ENCODE data around the gene ZNF48.

ZNF48 gene

DNA sequence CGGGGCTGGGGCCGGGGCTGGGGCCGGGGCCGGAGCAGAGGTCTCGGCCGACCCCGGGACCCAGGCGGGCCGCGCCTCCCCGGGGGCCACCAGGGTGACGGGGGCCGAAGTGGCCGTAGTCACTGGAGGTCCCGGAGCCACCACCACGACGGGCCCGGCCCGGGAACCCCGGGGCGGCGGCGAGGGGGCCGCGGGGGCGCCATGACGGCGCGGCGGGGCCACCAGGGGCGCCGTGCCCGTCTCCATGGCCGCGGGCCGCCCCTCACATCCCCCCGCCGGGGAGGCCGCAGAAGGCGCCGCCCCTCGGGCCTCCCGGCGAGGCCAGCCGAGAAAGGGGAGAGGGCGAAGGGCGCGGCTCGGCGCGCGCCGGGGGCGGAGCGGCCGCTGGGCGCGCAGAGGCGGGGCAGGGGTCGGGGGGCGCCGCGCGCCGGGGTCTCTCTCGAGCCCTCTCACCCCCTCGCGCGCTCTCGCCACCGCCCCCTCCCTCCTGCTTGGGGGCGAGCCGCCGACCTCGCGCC lies 25.2 kb upstream of the ZNF48 start:
- DNase-seq = no peak
- Histone ChIP-seq H3K4me1 (ENCODE audit: control insufficient read depth, insufficient read depth, low read length, poor library complexity, severe bottlenecking) (peaks cover 27% of the 10 kb centered on the region), H3K4me3 (ENCODE audit: insufficient read depth, low read depth, low read length, poor library complexity, severe bottlenecking) (peak overlapping the region; percentile 73)

DNA sequence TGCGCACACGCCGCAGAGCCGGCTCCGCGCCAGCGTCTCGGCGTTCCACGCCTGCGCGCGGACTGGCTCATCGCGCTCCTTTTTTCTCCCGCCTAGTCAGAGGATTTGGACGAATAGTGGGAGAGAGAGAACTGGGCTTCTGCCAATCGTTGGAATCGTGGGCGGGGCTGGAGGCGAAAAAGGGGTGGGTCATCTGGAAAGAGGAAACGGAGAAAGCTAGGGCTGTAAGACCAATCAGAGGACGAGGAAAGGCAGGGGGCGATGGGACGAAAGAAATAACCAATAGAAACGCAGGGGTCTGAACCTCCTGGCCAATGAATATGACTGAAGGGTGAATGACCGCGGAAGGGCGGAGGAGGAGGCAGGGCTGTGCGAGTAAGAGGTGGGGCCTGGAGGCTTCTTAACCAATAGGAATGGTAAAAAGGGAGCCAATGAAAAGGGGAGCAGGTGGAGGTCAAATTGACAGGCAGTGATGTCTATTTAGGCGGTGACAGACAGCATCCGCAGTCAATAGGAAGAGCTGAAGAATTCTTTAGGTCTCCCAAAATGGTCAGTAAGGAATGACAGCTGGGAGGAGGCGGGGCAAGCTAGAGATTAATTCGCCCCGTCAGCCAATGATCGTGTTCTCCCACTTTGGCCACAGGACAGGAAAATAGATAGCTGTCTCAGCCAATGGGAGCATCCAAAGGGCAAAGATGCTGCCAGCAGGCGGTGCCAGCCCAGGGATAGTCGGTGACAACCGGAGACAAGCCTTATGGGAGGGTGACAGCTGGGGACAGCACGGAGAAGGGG lies 24.6 kb upstream of the ZNF48 start, which contains the start of gene TBC1D10B:
Gene TBC1D10B (minus strand): TSS at position 39 of the 792 bp plus-strand sequence. CDS start 311 bp downstream, outside the sequence.
- Histone ChIP-seq H3K4me3 (ENCODE audit: insufficient read depth, low read depth, low read length, poor library complexity, severe bottlenecking) (peak within 1 kb of the TSS; percentile 73), H3K27ac (ENCODE audit: insufficient read depth, low read length, poor library complexity, severe bottlenecking) (peak within 1 kb of the TSS; percentile 65), H3K36me3 (ENCODE audit: control insufficient read depth, insufficient read depth, low read length) (peaks cover under 1% of the 10 kb centered on the region), H3K27me3 (replicated peaks; ENCODE audit: control insufficient read depth, insufficient read depth, low read length, poor library complexity, severe bottlenecking) (no peaks in the 10 kb centered on the region), H3K9me3 (ENCODE audit: control insufficient read depth, low read length) (no peaks in the 10 kb centered on the region), H3K4me1 (ENCODE audit: control insufficient read depth, insufficient read depth, low read length, poor library complexity, severe bottlenecking) (peaks cover 27% of the 10 kb centered on the region)
- peak; percentile 99 to 100 (median 99) for DNase-seq

More for the DNA sequence above, 25.2 kb upstream of the ZNF48 start:
- Histone ChIP-seq H3K27me3 (replicated peaks; ENCODE audit: control insufficient read depth, insufficient read depth, low read length, poor library complexity, severe bottlenecking) (no peaks in the 10 kb centered on the region), H3K27ac (ENCODE audit: insufficient read depth, low read length, poor library complexity, severe bottlenecking) (peak overlapping the region; percentile 65), H3K36me3 (ENCODE audit: control insufficient read depth, insufficient read depth, low read length) (peaks cover 7% of the 10 kb centered on the region), H3K9me3 (ENCODE audit: control insufficient read depth, low read length) (no peaks in the 10 kb centered on the region)

DNA sequence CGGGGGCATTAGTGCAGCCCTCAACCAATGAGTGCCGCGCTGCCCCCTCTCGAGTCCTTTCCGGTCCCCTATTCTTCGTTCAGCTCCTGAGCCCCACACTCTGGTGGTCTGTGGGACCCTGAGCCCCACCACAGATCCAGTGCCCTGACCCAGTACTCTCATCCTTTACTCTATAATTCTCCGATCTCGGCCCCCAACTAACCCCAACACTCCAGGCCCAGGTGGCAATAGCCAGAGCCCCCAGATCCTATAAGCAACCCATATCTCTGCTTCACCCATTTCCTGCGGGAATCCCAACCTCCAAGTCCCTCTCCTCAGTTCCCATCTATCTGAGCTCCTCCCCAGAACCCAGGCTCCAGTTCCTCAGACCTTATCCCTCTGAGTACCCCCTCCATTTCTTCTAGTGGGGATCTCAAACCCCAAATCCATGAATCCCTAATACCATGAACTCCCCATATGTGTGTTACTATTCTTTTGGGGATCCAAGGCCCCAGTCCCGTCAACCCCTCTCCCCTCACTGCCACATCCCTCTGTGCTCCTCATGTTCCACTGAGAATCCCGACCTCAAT lies 23.9 kb upstream of the ZNF48 start:
- H3K36me3 ChIP-seq (ENCODE audit: control insufficient read depth, insufficient read depth, low read length) = no peaks in the 10 kb centered on the region
- no peaks in the 10 kb centered on the region for H3K27me3 ChIP-seq (replicated peaks; ENCODE audit: control insufficient read depth, insufficient read depth, low read length, poor library complexity, severe bottlenecking)
- peaks cover 28% of the 10 kb centered on the region for H3K4me1 ChIP-seq (ENCODE audit: control insufficient read depth, insufficient read depth, low read length, poor library complexity, severe bottlenecking)
- peak overlapping the region; percentile 61 for H3K27ac ChIP-seq (ENCODE audit: insufficient read depth, low read length, poor library complexity, severe bottlenecking)
- H3K9me3 ChIP-seq (ENCODE audit: control insufficient read depth, low read length) = no peaks in the 10 kb centered on the region
- DNase-seq = no peak
- peak overlapping the region; percentile 43 for H3K4me3 ChIP-seq (ENCODE audit: insufficient read depth, low read depth, low read length, poor library complexity, severe bottlenecking)

DNA sequence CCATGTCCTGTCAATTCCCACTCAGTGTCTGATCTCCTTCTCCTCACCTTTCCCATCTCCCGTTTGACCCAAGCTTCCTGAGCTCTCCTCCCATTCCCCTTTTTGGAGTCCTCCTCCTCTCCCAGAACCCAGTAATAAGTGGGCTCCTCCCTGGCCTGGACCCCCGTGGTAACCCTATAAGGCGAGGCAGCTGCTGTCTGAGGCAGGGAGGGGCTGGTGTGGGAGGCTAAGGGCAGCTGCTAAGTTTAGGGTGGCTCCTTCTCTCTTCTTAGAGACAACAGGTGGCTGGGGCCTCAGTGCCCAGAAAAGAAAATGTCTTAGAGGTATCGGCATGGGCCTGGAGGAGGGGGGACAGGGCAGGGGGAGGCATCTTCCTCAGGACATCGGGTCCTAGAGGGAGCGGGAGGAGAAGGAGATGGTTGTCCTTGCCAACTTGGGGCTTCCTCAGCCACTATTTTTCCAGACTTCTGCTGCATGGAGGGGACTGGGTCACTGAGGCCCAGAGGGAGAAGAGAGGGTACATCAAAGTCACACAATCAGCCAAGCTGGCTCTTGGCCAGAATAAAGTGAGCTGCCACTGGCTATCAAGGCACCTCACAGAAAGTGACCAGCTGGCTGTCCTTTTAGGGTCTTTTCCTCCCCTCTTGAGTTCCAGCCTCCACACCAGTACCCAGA lies 23.0 kb upstream of the ZNF48 start:
- Histone ChIP-seq H3K27ac (ENCODE audit: insufficient read depth, low read length, poor library complexity, severe bottlenecking) (peak overlapping the region; percentile 61), H3K9me3 (ENCODE audit: control insufficient read depth, low read length) (no peaks in the 10 kb centered on the region), H3K4me1 (ENCODE audit: control insufficient read depth, insufficient read depth, low read length, poor library complexity, severe bottlenecking) (peaks cover 36% of the 10 kb centered on the region), H3K36me3 (ENCODE audit: control insufficient read depth, insufficient read depth, low read length) (no peaks in the 10 kb centered on the region), H3K4me3 (ENCODE audit: insufficient read depth, low read depth, low read length, poor library complexity, severe bottlenecking) (no peak overlapping the region), H3K27me3 (replicated peaks; ENCODE audit: control insufficient read depth, insufficient read depth, low read length, poor library complexity, severe bottlenecking) (no peaks in the 10 kb centered on the region)
- DNase-seq = no peak

DNA sequence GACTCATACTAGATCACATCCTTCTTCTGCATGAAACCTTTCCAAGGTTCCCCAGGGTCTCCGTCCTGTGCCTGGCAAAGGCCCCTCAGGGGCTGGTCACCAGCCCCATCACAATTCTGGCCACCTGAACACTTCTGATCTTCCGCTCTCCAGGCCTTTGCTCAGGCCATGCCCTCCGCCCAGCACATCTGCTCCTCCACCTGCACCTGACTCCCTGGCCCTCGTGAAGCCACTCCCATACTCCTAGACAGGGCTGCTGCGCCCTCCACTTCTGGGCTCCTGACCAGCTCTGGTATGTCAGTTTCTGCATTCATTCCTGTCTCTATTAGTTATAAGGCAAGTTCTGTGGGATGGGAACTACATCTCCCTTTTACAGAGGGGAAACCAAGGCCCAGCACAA lies 22.5 kb upstream of the ZNF48 start:
- Histone ChIP-seq H3K36me3 (ENCODE audit: control insufficient read depth, insufficient read depth, low read length) (no peaks in the 10 kb centered on the region), H3K9me3 (ENCODE audit: control insufficient read depth, low read length) (no peaks in the 10 kb centered on the region), H3K4me3 (ENCODE audit: insufficient read depth, low read depth, low read length, poor library complexity, severe bottlenecking) (no peak overlapping the region), H3K4me1 (ENCODE audit: control insufficient read depth, insufficient read depth, low read length, poor library complexity, severe bottlenecking) (peaks cover 35% of the 10 kb centered on the region), H3K27ac (ENCODE audit: insufficient read depth, low read length, poor library complexity, severe bottlenecking) (no peak overlapping the region), H3K27me3 (replicated peaks; ENCODE audit: control insufficient read depth, insufficient read depth, low read length, poor library complexity, severe bottlenecking) (no peaks in the 10 kb centered on the region)
- DNase-seq = no peak

DNA sequence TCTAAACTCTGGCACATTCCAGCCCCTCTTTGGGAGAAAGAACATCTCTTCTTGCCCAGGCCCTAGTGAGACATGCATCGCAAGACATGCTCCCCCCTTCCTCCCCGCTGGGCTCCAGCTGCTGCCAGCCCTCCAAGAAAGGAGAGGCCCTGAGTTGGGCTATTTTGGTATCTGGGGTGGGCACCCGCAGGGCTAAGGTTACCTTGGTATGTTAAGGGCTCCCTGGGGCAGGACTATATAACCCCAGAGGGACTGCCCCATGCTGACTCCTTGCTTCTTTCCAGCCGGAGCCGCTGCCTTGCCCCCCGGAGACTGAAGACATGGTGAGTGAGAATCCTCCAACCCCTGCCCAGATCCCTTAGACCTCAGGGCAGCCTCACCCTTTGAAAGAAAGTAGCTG lies 20.7 kb upstream of the ZNF48 start, which contains the start of gene MYL11:
Gene MYL11 (plus strand): TSS at position 265 of the 400 bp plus-strand sequence. CDS start 56 bp downstream, at position 321.
- Histone ChIP-seq H3K36me3 (ENCODE audit: control insufficient read depth, insufficient read depth, low read length) (no peaks in the 10 kb centered on the region), H3K4me3 (ENCODE audit: insufficient read depth, low read depth, low read length, poor library complexity, severe bottlenecking) (no peak within 1 kb of the TSS)

DNA sequence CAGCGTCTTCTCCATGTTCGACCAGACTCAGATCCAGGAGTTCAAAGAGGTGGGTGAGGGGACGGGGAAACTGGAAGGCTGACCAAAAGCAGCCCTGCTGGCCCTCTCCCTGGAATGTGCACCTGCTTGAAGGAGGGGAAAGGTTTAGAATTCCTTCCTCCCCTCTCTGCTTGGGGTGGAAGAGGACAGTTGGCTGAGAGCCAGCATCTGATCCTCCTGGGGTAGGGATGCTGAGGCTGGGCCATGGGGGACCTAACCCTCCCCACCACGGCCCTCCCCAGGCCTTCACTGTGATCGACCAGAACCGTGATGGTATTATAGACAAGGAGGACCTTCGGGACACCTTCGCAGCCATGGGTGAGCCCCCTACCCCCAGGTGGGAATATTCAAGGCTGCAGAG lies 19.4 kb upstream of the ZNF48 start:
- DNase-seq = no peak
- peaks cover 48% of the 10 kb centered on the region for H3K4me1 ChIP-seq (ENCODE audit: control insufficient read depth, insufficient read depth, low read length, poor library complexity, severe bottlenecking)
- H3K9me3 ChIP-seq (ENCODE audit: control insufficient read depth, low read length) = no peaks in the 10 kb centered on the region
- no peak overlapping the region for H3K4me3 ChIP-seq (ENCODE audit: insufficient read depth, low read depth, low read length, poor library complexity, severe bottlenecking)
- H3K27ac ChIP-seq (ENCODE audit: insufficient read depth, low read length, poor library complexity, severe bottlenecking) = peak overlapping the region; percentile 13
- no peaks in the 10 kb centered on the region for H3K27me3 ChIP-seq (replicated peaks; ENCODE audit: control insufficient read depth, insufficient read depth, low read length, poor library complexity, severe bottlenecking)
- H3K36me3 ChIP-seq (ENCODE audit: control insufficient read depth, insufficient read depth, low read length) = no peaks in the 10 kb centered on the region

More for the DNA sequence above, 20.7 kb upstream of the ZNF48 start, which contains the start of gene MYL11:
- Histone ChIP-seq H3K9me3 (ENCODE audit: control insufficient read depth, low read length) (no peaks in the 10 kb centered on the region), H3K27me3 (replicated peaks; ENCODE audit: control insufficient read depth, insufficient read depth, low read length, poor library complexity, severe bottlenecking) (no peaks in the 10 kb centered on the region), H3K4me1 (ENCODE audit: control insufficient read depth, insufficient read depth, low read length, poor library complexity, severe bottlenecking) (peaks cover 37% of the 10 kb centered on the region), H3K27ac (ENCODE audit: insufficient read depth, low read length, poor library complexity, severe bottlenecking) (peak within 1 kb of the TSS; percentile 13)
- DNase-seq = no peak

DNA sequence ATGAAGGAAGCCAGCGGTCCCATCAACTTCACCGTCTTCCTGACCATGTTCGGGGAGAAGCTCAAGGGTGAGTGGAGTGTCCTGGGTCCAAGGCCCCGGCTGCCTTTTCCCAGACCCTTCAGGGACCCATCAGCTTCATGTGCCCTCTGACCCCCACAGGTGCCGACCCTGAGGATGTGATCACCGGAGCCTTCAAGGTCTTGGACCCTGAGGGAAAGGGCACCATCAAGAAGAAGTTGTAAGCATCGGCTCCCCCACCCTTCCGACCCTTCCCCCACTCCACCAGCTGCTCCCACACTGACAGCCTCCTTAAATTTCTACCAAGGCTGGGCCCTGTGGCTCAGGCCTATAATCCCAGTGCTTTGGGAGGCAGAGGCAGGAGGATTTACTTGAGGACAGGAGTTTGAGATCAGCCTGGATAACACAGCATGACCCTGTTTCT lies 18.7 kb upstream of the ZNF48 start:
- Histone ChIP-seq H3K36me3 (ENCODE audit: control insufficient read depth, insufficient read depth, low read length) (no peaks in the 10 kb centered on the region), H3K27me3 (replicated peaks; ENCODE audit: control insufficient read depth, insufficient read depth, low read length, poor library complexity, severe bottlenecking) (no peaks in the 10 kb centered on the region), H3K9me3 (ENCODE audit: control insufficient read depth, low read length) (no peaks in the 10 kb centered on the region), H3K27ac (ENCODE audit: insufficient read depth, low read length, poor library complexity, severe bottlenecking) (peak overlapping the region; percentile 100), H3K4me1 (ENCODE audit: control insufficient read depth, insufficient read depth, low read length, poor library complexity, severe bottlenecking) (peaks cover 50% of the 10 kb centered on the region), H3K4me3 (ENCODE audit: insufficient read depth, low read depth, low read length, poor library complexity, severe bottlenecking) (no peak overlapping the region)
- no peak for DNase-seq

DNA sequence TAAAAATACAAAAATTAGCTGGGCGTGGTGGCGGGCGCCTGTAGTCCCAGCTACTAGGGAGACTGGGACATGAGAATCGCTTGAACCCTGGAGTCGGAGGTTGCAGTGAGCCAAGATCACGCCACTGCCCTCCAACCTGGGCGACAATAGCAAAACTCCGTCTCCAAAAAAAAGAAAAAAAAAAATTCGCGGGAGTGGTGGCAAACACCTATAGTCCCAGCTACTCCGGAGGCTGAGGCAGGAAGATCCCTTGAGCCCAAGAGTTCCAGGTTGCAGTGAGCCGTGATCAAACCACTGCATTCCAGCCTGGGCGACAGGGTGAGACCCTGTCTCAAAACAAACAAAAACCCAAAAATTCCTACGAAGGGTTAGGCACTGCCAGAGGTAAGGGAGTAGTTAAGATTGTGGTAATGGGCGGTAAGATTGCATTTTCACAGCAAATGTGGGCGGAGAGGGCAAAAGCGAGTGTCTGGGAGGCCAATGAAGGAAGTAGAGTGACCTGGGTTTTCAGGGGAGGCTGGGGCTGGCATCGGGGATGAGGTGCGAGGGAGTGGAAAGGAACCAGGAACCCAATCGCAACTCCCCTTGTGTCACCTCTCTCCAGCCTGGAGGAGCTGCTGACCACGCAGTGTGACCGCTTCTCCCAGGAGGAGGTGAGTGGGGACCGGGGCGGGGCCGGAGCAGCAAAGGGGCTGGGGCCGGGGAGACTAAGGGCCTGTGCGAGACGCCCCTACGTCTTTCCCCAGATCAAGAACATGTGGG lies 18.0 kb upstream of the ZNF48 start:
- Histone ChIP-seq H3K36me3 (ENCODE audit: control insufficient read depth, insufficient read depth, low read length) (no peaks in the 10 kb centered on the region), H3K9me3 (ENCODE audit: control insufficient read depth, low read length) (no peaks in the 10 kb centered on the region), H3K27ac (ENCODE audit: insufficient read depth, low read length, poor library complexity, severe bottlenecking) (peak overlapping the region; percentile 100), H3K4me3 (ENCODE audit: insufficient read depth, low read depth, low read length, poor library complexity, severe bottlenecking) (peak overlapping the region; percentile 70), H3K4me1 (ENCODE audit: control insufficient read depth, insufficient read depth, low read length, poor library complexity, severe bottlenecking) (peaks cover 55% of the 10 kb centered on the region), H3K27me3 (replicated peaks; ENCODE audit: control insufficient read depth, insufficient read depth, low read length, poor library complexity, severe bottlenecking) (no peaks in the 10 kb centered on the region)
- DNase-seq = no peak
